GM12892 (cell line): ENCODE results near the gene DDX17.

Experiments used
- DNase-seq: peaks from one replicate; pipeline ENCODE4 v3.0.0; 2011; ENCODE audit not compliant: insufficient read length
- FAIRE-seq: peaks from 2 replicates; lab custom pipeline; 2011; peaks lifted over from hg19 to GRCh38; lab: Jason Lieb, UNC
- POLR2A ChIP-seq: IDR thresholded peaks from 2 replicates; pipeline ENCODE4 v1.6.1; 2011; ENCODE audit warnings: low read depth, low read length, control low read depth
- POLR2AphosphoS5 ChIP-seq: IDR thresholded peaks from 2 replicates; pipeline ENCODE4 v1.6.1; 2011; ENCODE audit warnings: low read depth, low read length, control low read depth
- TAF1 ChIP-seq: IDR thresholded peaks from 2 replicates; pipeline ENCODE4 v1.6.1; 2011; ENCODE audit warnings: low read depth, mild to moderate bottlenecking, control low read depth, low read length, borderline replicate concordance

Gene DDX17

GRCh38 chr22:38461414-38462081 lies 44.6 kb downstream of the DDX17 start:
- no peak for DNase-seq
- FAIRE-seq, result no peak
- no peak for TF ChIP-seq POLR2A
- TF ChIP-seq POLR2AphosphoS5, result no peak
- TF ChIP-seq TAF1, result no peak

GRCh38 chr22:38461057-38461413 lies 45.1 kb downstream of the DDX17 start:
- DNase-seq, result no peak
- no peak for FAIRE-seq
- TF ChIP-seq TAF1 (no peak), POLR2AphosphoS5 (no peak), POLR2A (no peak)

GRCh38 chr22:38460426-38460840 lies 45.7 kb downstream of the DDX17 start:
- FAIRE-seq, result no peak
- TF ChIP-seq TAF1, result no peak
- TF ChIP-seq POLR2AphosphoS5, result no peak
- TF ChIP-seq POLR2A, result no peak
- no peak for DNase-seq

- DNase-seq (no peak), FAIRE-seq (no peak)
- TF ChIP-seq POLR2A (no peak), TAF1 (no peak)
Observed at GRCh38 chr22:38456841-38457699, 49.0 kb downstream of the DDX17 start.

GRCh38 chr22:38456272-38456835 lies 49.8 kb downstream of the DDX17 start:
- FAIRE-seq, result no peak
- DNase-seq, result no peak
- TF ChIP-seq TAF1 (no peak), POLR2A (no peak), POLR2AphosphoS5 (no peak)

GRCh38 chr22:38455530-38456271 lies 50.4 kb downstream of the DDX17 start:
- TF ChIP-seq TAF1 (no peak), POLR2A (no peak), POLR2AphosphoS5 (no peak)
- DNase-seq, result no peak
- FAIRE-seq, result no peak

GRCh38 chr22:38455076-38455529 lies 51.0 kb downstream of the DDX17 start, which contains the start of gene KCNJ4:
Gene KCNJ4, minus strand, starts transcription at chr22:38455199. Its CDS starts 27,067 bp downstream, at chr22:38428132.
- FAIRE-seq (no peak), DNase-seq (no peak)
- TF ChIP-seq POLR2AphosphoS5, result no peak
- no peak for TF ChIP-seq TAF1
- no peak for TF ChIP-seq POLR2A

- TF ChIP-seq POLR2A, result no peak
- no peak for TF ChIP-seq TAF1
- FAIRE-seq (no peak), DNase-seq (no peak)
Observed at GRCh38 chr22:38454353-38455075, 51.6 kb downstream of the DDX17 start.

- DNase-seq (no peak), FAIRE-seq (no peak)
- no peak for TF ChIP-seq TAF1
- no peak for TF ChIP-seq POLR2AphosphoS5
- TF ChIP-seq POLR2A, result no peak
Observed at GRCh38 chr22:38453996-38454352, 52.1 kb downstream of the DDX17 start.

- TF ChIP-seq TAF1 (no peak), POLR2AphosphoS5 (no peak), POLR2A (no peak)
- FAIRE-seq, result no peak
- no peak for DNase-seq
Observed at GRCh38 chr22:38453066-38453672, 52.9 kb downstream of the DDX17 start.
